NCI-H526 treated with DMSO at 0.1 percent for 48 hours (cell line): ENCODE results near the gene CNOT3.
"Not testable (repeated sequence)": the region's sequence is repeated elsewhere in the genome, so short reads cannot be mapped to it uniquely, and the experiment has no call there.

Experiments
- DNase-seq: peaks from one replicate; lab custom pipeline; 2025; lab: John Stamatoyannopoulos, UW

CNOT3 gene

DNA sequence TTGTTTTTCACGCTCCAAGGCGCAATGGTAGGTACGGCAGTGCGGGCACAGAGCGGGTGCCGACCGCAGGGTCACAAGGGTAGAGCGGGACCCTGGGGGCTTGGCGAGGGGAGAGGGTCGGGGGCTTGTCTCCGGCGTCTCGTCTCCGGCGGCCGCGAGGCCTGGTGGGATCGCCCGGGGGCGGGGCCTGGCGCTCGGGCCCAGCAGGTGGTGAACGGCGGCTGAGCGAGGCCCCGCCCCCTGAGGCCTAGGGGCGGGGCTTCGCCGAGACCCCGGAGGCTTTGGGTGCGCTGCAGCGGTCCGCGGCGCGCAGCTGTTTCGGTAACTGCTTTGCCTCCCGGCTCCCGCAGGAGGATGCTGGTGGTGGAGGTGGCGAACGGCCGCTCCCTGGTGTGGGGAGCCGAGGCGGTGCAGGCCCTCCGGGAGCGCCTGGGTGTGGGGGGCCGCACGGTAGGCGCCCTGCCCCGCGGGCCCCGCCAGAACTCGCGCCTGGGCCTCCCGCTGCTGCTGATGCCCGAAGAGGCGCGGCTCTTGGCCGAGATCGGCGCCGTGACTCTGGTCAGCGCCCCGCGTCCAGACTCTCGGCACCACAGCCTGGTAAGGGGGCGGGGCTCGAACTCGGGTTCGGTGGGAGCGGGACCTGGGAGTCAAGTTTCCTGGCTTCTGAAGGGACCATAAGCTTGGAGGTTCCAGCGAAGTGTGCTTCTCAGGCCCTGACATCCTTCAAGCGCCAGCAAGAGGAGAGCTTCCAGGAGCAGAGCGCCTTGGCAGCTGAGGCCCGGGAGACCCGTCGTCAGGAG, 53.6 kb downstream of the CNOT3 start, which contains the start of gene TSEN34:
TSS of gene TSEN34 (plus strand) at position 298 of the 800 bp plus-strand sequence. CDS start at position 355, 57 bp downstream.
- peak; percentile 92 for DNase-seq

DNA sequence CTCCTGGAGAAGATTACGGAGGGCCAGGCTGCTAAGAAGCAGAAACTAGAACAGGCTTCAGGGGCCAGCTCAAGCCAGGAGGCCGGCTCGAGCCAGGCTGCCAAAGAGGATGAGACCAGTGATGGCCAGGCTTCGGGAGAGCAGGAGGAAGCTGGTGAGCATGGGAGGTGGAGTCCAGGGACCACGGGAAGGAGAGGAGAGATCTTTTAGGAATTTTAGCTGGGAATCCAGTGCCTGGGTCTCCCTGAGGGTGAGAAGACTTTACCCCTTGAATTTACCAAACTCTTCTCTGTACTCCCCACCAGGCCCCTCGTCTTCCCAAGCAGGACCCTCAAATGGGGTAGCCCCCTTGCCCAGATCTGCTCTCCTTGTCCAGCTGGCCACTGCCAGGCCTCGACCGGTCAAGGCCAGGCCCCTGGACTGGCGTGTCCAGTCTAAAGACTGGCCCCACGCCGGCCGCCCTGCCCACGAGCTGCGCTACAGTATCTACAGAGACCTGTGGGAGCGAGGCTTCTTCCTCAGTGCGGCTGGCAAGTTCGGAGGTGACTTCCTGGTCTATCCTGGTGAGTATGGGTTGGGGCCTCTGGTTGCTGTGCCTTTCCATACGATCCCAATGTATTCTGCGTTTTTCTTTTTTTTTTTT, 54.4 kb downstream of the CNOT3 start:
- DNase-seq, result no peak

- no peak for DNase-seq
These were observed 55.4 kb downstream of the CNOT3 start for GRCh38 chr19:54193011-54193410.

GRCh38 chr19:54194463-54194862, 56.9 kb downstream of the CNOT3 start:
- DNase-seq, result not testable (repeated sequence)

DNA sequence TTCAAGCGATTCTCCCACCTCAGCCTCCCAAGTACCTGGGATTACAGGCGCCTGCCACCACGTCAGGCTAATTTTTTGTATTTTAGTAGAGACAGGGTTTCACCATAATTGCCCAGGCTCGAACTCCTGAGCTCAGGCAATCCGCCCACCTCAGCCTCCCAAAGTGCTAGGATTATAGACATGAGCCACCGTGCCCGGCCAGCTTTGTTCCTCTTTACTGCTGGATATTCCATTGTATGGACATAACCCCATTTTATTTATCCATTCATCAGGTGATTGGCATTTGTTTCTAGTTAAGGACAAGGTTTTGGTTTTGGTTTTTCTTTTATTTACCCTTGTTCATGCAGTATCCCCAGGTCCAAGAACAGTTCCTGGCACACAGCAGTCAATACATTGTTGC, 59.0 kb downstream of the CNOT3 start:
- DNase-seq, result no peak

DNA sequence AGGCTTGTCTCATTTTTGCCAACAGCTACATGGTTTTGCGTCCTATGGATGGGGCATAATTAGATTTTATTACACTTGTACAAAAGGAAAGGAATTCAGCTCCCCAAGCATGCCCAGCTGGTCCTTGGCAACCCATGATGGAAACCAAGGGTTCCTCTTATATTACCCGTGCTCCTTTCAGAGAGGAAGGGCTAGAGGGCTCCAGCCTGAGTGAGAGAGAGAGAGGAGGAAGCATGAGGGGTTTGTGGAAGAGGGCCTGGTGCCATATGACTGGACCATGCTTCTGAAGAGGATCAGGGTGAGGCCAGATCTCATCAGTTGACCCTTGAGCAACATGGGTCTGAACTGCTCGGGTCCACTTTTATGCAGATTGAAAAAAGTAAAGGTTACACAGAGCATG, 59.6 kb downstream of the CNOT3 start:
- no peak for DNase-seq

- DNase-seq, result no peak
These were observed 61.8 kb downstream of the CNOT3 start for GRCh38 chr19:54199401-54199800.

DNA sequence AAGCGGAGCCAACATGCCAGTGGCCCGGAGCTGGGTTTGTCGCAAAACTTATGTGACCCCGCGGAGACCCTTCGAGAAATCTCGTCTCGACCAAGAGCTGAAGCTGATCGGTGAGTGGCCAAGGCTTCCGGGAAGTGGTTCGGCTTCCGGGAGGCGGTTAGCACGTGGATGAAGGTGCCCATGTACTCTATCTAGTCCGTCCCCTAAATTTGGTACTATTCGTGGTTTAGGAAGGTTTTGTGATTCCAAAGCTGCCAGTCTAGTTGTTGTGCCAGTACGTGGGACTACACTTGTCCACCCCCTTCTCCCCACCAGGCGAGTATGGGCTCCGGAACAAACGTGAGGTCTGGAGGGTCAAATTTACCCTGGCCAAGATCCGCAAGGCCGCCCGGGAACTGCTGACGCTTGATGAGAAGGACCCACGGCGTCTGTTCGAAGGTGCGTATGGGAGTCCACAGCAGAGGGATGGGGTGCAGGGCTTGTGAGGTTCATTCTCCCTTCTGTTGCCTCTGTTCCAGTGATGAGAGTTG, 63.7 kb downstream of the CNOT3 start:
- no peak for DNase-seq

- no peak for DNase-seq
These were observed 64.4 kb downstream of the CNOT3 start for GRCh38 chr19:54201980-54202379.

GRCh38 chr19:54203151-54203611, 65.6 kb downstream of the CNOT3 start:
- no peak for DNase-seq

GRCh38 chr19:54204767-54205468, 67.4 kb downstream of the CNOT3 start:
- DNase-seq, result no peak
